HG03439 (cell line): ENCODE results near the gene TESK2.
"Not testable (repeated sequence)": the region's sequence is repeated elsewhere in the genome, so short reads cannot be mapped to it uniquely, and the experiment has no call there.

Experiments
- ATAC-seq: cut with Tn5 transposase; IDR thresholded peaks from one replicate; pipeline ENCODE4 v1.9.1; 2021; ENCODE audit warnings: mild to moderate bottlenecking, moderate library complexity; ENCODE audit not compliant: unreplicated experiment

Gene TESK2

DNA sequence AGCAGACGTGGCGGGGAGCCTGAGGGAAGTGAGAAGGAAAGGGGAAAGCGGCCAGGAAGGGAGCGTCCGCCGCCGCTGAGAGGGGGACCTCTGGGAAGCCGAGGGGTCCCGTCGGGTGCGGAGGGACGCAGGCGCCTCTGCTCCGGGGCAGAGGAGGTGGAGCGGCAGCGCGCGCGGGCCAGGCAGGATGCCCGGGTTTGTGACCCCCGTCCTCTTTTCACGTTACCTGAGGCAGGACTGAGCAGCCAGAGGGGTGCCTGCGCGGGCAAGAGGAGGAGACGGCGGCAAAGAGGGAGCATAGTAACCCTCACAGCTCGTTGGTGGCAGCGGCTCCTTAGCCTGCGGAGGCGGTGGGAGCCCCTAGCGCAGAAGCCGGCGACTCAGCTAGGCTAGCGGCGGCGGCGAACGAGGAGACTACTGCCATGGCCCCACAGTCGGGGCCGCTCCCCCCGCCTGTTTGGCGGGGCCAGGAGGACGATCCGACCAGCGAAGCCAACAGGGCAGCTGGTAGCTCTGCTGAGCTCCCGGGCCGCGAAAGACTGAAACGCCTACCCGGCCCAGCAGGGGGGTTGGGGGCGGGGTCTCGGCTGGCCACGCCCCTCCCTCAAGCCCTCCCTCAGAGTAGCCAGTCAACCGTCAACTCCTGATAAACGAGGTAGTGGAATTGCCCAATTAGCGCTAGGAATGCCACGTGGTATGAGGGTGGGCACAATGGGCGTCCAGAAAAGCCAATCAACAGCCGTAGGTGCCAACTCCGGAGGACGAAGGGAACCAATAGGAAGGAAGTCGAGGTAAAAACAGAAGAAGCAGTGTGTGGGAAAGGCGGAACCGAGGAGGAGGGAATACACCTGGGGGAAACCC, at the start of gene TESK2:
TESK2 (minus strand) TSS at position 538 of the 861 bp plus-strand sequence. CDS start 33,378 bp downstream, outside the sequence.
- ATAC-seq = peak; percentile 89

DNA sequence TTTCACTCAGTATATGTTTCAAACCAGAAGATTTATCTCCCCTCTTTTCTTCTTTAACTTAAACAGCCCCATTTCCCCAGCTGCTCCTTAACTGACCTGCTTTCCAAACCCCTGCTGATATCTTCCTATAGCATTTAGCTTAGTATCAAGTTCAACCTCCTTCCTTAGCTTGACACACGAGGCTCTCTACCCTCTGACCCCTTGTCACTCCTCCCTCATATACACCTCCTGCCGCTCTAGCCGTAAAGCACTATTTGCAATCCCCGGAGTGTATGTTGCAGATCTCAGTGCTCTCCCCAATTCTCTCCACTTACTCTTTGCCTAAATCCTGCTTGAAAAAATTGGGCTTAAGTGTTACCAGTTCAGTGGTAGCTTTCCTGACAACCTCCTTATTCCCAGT, 45.9 kb upstream of the TESK2 start:
- ATAC-seq = no peak

DNA sequence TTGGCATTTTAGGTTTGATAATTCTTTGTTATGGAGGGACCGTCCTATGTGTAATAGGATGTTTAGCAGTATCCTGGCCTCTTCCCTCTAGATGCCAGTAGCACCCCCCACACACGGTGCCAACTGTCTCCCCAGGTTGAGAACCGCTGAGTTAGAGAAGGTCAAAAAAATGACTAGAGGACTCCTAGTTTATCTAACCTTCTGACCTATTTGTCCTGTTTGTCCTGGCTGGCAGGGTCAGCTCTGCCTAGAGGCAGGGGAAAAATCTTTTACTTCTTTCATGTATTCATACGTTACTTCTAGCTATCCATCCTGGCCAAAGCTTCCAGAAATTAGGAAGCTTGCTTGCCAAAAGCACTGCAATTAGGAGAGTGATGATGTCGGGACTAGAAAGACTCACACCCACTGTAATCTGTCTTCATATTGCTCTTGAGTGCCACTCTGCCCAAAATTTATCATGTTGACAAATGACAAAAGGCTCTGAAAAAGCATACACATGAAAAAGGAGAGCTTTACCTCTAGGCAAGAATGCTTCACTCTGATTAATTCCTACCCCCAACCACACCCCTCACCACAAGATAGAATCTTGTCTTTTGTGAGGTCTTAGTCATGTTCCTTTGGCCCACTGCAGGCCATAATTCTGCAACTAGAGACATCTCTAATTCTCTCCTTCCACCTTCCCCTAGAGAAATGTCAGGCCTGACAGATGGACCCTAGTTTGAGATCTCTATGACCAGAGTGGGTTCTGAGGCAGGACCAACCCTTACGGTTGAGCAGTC, 45.2 kb upstream of the TESK2 start:
- no peak for ATAC-seq

GRCh38 chr1:45531873-45532272, 40.9 kb upstream of the TESK2 start:
- no peak for ATAC-seq

DNA sequence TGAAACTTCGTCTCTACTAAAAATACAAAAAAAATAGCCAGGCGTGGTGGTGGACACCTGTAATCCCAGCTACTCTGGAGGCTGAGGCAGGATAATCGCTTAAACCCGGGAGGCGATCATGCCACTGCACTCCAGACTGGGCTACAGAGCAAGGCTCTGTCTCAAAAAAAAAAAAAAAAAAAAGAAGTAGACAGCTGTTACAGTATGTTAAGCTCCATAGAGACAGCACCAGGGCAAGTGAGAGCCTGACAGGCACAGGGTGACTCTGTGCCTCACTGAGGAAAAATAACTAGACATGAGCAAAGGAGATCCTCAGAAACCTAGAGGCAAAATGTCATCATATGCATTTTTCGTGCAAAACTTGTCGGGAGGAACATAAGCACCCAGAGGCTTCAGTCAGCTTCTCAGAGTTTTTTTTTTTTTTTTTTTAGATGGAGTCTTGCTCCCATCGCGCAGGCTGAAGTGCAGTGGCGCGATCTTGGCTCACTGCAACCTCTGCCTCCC, 39.7 kb upstream of the TESK2 start:
- no peak for ATAC-seq

- no peak for ATAC-seq
Measured at GRCh38 chr1:45526135-45526644, 35.2 kb upstream of the TESK2 start.

DNA sequence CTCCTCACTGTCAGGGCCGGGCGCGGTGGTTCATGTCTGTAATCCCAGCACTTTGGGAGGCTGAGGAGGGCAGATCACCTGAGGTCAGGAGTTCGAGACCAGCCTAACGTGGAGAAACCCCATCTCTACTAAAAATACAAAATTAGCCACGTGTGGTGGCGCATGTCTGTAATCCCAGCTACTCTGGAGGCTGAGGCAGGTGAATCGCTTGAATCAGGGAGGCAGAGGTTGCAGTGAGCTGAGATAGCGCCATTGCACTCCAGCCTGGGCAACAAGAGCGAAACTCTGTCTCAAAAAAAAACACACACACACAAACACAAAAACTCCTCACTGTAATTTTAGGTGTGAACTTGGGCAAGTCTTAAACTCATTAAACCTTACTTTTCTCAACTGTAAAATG, 33.0 kb upstream of the TESK2 start:
- ATAC-seq = not testable (repeated sequence)

DNA sequence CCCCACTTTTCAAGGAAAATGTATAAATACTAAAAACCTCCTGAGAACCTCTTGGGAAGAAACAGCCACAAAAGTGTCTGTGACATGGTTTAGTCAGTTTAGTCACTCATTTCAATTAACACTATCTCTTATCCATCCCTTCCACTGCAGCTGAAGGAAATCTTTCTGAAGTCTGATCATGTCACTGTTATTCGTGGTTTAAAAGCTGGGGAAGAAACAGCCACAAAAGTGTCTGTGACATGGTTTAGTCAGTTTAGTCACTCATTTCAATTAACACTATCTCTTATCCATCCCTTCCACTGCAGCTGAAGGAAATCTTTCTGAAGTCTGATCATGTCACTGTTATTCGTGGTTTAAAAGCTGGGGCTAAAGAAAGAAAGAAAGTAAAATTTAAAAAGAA, 32.6 kb upstream of the TESK2 start:
- not testable (repeated sequence) for ATAC-seq

DNA sequence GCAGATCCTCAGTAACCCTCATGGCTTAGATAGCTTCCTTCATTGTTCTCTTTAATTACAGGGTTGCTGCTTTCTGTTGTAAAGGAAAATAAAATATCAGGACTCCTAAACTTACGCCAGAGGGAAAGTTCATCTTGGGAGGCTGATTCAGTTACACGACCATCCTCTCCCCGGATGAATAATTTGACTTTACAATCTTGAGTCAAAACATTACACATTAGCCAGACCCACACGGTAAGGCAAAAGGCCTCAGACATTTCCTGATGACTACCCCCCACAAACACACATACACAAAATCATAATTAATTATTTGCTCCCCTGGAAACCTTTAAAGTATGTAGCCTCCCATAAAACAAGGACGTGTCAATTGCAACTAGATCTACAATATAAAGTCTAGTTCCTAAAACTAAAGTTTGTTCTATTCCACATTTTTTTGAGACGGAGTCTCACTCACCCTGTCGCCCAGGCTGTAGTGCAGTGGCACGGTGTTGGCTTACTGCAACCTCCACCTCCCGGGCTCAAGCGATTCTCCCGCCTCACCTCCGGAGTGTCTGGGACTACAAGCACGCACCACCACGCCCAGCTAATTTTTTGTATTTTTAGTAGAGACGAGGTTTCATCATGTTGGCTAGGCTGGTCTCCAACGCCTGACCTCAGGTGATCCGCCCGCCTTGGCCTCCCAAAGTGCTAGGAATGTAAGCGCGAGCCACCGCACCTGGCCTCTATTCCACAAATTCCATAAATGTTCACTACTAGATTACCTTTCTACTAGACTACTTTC, 31.6 kb upstream of the TESK2 start:
- no peak for ATAC-seq

DNA sequence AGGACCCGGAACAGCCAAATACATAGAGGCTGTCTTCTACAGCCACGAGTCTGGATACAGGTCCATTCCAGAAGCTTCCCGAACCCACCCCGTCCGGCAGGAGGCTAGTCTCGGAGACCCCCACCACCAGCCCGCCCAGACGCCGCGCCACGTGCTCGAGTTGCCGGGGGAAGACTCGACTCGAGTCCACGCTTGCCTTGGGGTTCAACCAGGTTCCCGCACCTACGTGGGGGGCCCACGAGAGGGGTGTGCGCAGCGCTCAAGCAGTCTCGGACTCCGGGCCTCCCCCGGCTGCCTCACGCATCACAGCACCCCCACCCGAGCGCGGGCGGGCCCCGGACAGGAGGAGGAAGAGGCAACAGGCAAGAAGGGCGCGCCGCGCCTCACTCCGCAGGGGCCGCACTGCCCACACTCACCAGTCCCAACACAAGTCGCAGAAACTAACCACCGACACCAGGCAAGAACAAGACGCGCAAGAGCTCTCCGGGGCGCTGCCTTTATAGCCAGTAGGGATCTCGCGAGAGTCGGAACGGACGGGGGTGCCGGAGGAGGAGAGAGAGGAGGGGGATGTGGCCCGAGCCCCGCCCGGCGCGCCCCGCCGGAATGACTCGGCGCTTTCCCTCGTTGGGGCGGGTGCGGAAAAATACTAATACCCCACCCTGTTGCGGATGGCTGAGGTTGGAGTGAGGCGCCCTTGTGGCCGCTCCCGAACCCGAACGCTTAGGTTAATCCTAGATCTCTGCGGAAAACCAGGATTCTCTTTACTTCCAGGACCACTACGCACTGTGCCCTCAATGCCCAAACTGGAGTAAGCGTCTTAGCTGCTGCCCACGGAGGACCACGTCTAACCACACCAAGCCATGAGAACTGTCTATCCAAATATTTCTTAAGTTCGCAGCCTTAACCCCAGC, 30.7 kb upstream of the TESK2 start, which contains the start of gene PRDX1:
PRDX1 (minus strand) TSS at position 472 of the 911 bp plus-strand sequence. CDS start 2,841 bp downstream, outside the sequence.
- peak; percentile 84 for ATAC-seq

DNA sequence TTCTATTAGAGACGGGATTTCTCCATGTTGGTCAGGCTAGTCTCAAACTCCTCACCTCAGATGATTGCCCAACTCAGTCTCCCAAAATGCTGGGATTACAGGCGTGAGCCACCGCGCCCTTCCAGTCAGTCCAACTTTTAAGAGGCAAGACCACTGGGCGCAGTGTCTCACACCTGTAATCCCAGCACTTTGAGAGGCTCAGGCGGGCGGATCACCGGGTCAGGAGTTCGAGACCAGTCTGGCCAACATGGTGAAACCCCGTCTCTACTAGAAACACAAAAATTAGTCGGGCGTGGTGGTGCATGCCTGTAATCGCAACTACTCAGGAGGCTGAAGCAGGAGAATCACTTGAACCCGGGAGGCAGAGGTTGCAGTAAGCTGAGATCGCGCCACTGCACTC, 28.8 kb upstream of the TESK2 start:
- ATAC-seq = not testable (repeated sequence)

- no peak for ATAC-seq
Measured at GRCh38 chr1:45518910-45519309, 27.9 kb upstream of the TESK2 start.

DNA sequence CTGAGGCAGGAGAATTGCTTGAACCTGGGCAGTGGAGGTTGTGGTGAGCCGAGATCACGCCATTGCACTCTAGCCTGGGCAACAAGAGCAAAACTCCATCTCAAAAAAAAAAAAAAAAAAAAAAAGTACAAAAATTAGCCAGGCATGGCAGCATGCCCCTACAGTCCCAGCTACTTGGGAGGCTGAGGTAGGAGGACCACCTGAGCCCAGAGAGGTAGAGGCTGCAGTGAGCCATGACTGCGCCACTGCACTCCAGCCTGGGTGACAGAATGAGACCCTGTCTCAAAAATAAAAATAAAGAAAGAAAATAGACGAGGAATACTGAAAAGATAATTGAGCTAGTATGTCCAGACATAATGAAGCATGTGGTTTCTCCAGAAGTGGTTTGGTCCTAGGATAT, 27.4 kb upstream of the TESK2 start:
- not testable (repeated sequence) for ATAC-seq

DNA sequence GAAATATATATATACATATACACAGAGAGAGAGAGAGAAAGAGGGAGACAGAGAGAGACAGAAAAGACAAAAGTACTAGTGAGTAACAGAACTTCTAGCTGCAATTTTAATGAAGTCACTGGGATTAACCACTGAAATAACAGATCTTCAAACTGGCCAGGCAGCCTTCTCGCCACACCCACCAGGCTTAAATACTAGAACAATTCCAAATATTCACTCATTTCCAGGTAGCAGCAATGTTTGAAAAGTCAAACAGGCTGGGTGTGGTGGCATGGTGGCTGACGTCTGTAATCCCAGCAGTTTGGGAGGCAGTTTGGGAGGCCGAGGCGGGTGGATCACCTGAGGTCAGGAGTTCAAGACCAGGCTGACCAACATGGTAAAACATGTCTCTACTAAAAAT, 25.5 kb upstream of the TESK2 start:
- ATAC-seq = no peak

GRCh38 chr1:45516036-45516435, 25.1 kb upstream of the TESK2 start:
- ATAC-seq = no peak

DNA sequence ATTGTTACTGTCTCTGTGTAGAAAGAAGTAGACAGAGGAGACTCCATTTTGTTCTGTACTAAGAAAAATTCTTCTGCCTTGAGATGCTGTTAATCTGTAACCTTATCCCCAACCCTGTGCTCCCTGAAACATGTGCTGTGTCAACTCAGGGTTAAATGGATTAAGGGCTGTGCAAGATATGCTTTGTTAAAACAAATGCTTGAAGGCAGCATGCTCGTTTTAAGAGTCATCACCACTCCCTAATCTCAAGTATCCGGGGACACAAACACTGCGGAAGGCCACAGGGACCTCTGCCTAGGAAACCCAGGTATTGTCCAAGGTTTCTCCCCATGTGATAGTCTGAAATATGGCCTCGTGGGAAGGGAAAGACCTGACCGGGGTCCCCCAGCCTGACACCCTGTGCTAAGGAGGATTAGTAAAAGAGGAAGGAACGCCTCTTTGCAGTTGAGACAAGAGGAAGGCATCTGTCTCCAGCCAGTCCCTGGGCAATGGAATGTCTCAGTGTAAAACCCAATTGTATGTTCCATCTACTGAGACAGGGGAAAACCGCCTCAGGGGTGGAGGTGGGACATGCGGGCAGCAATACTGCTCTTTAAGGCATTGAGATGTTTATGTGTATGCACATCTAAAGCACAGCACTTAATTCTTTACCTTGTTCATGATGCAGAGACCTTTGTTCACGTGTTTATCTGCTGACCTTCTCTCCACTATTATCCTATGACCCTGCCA, 22.7 kb upstream of the TESK2 start:
- not testable (repeated sequence) for ATAC-seq

GRCh38 chr1:45512641-45513054, 21.7 kb upstream of the TESK2 start:
- no peak for ATAC-seq

- ATAC-seq = no peak
Measured at GRCh38 chr1:45510972-45511527, 20.1 kb upstream of the TESK2 start.
